OCI-LY3 (cell line): Measurements from ENCODE around the gene SARS1.

Experiments used
- EZH2phosphoT487 ChIP-seq: fragments of 200-600 bp; shearing (Covaris generic); IDR thresholded peaks from 2 replicates; pipeline ENCODE4 v1.6.1; 2018; ENCODE audit warnings: antibody characterized with exemption, mixed run types, low read depth
- TF ChIP-seq, protein P1 (sequence below): fragments of 200-600, 300-600 bp; sonication (generic); IDR thresholded peaks from 2 replicates; pipeline ENCODE4 v1.5.1; 2014; ENCODE audit warnings: antibody characterized with exemption, low read length, low read depth

DNA sequence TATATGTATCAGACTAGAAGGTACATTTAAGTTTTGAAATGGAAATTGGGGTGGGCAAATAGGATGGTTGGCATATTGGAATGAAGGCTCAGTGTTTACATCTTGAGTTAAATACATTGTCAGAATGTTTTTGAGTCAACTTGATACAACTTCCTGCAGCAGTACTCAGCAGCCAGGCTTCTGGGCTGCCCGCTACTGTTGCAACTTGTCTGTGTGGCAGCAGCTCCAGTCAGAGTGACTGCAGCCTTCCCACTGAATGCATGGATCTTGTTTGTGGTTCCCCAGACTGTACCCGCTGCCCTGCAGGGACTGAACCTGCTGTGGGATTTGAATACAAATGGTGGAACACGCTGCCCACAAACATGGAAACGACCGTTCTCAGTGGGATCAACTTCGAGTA lies 24.9 kb upstream of the SARS1 start:
- TF ChIP-seq EZH2phosphoT487, result no peak
- TF ChIP-seq, protein P1, sequence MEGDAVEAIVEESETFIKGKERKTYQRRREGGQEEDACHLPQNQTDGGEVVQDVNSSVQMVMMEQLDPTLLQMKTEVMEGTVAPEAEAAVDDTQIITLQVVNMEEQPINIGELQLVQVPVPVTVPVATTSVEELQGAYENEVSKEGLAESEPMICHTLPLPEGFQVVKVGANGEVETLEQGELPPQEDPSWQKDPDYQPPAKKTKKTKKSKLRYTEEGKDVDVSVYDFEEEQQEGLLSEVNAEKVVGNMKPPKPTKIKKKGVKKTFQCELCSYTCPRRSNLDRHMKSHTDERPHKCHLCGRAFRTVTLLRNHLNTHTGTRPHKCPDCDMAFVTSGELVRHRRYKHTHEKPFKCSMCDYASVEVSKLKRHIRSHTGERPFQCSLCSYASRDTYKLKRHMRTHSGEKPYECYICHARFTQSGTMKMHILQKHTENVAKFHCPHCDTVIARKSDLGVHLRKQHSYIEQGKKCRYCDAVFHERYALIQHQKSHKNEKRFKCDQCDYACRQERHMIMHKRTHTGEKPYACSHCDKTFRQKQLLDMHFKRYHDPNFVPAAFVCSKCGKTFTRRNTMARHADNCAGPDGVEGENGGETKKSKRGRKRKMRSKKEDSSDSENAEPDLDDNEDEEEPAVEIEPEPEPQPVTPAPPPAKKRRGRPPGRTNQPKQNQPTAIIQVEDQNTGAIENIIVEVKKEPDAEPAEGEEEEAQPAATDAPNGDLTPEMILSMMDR, result no peak
